SH-SY5Y (cell line): Measurements from ENCODE around the gene ETV5.

Experiments used
- GATA2 ChIP-seq: IDR thresholded peaks from 2 replicates; pipeline ENCODE4 v1.6.1; 2011; ENCODE audit warnings: mild to moderate bottlenecking, low read depth, low read length
- GATA3 ChIP-seq: IDR thresholded peaks from 2 replicates; pipeline ENCODE4 v1.6.1; 2011; ENCODE audit warnings: low read depth, mild to moderate bottlenecking, low read length, moderate library complexity

DNA sequence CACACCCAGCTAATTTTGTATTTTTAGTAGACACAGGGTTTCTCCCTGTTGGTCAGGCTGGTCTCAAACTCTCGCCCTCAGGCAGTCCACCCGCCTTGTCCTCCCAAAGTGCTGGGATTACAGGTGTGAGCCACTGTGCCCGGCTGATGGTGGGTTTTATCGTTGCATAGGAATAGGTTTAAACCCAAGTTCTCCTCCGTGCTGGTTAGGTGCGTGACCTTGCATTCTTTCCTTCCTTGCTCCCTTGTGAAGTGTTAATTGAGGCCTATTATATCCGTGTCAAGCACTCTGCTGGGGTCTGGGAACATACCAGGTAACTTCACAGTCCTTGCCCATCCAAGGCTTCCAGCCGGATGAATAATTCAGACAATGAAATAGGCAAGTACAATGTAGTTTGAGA, 19.3 kb upstream of the ETV5 start:
- no peak for TF ChIP-seq GATA2
- TF ChIP-seq GATA3, result no peak
